CD4-positive, CD25-positive, alpha-beta regulatory T cell (primary cell): ENCODE results near the gene CAMK2N1. TPM values are rescaled to one million over a fixed set of nuclear protein-coding genes. Genes with fewer than 3 reads are reported as not detected.
"Not testable (repeated sequence)": the region's sequence is repeated elsewhere in the genome, so short reads cannot be mapped to it uniquely, and the experiment has no call there.

ENCODE experiments used
- ATAC-seq, 2 donors: fragments of 150-1000 bp; cut with Tn5 transposase; one replicate each; pipeline ENCODE4 v1.10.0; 2021; ENCODE audit warnings: low read depth in 2 of 2, moderate number of reproducible peaks in 2 of 2, moderate library complexity in 1 of 2
- DNase-seq, 3 donors: peaks; one replicate each; pipeline versions ENCODE4 v3.0.0 to v3.0.0-alpha.2; 2012 to 2022; ENCODE audit warnings: mixed read lengths in 1 of 3
- H3K27ac ChIP-seq: one replicate; pipeline ENCODE4 v1.7.0; 2013; ENCODE audit warnings: mild to moderate bottlenecking, low read length; ENCODE audit not compliant: insufficient read depth, poor library complexity, severe bottlenecking
- H3K27me3 ChIP-seq: one replicate; pipeline ENCODE4 v1.7.0; 2013; ENCODE audit warnings: low read length; ENCODE audit not compliant: control insufficient read depth, insufficient read depth
- H3K36me3 ChIP-seq: one replicate; pipeline ENCODE4 v1.7.0; 2013; ENCODE audit warnings: mild to moderate bottlenecking, low read length, moderate library complexity; ENCODE audit not compliant: control insufficient read depth, insufficient read depth
- H3K4me1 ChIP-seq: 2 replicates; pipeline ENCODE4 v1.7.0; 2013; ENCODE audit warnings: mild to moderate bottlenecking, low read length; ENCODE audit not compliant: insufficient read depth, control insufficient read depth, poor library complexity, severe bottlenecking
- H3K4me3 ChIP-seq: one replicate; pipeline ENCODE4 v1.7.0; 2013; ENCODE audit warnings: low read depth, mild to moderate bottlenecking, low read length, moderate library complexity
- H3K9me3 ChIP-seq, 2 experiments: 1 replicate in 1 of 2; 2 replicates in 1 of 2; pipeline ENCODE4 v1.7.0; 2013; ENCODE audit warnings: low read length in 2 of 2, mild to moderate bottlenecking in 1 of 2, moderate library complexity in 1 of 2; ENCODE audit not compliant: control insufficient read depth in 2 of 2
- H3K27ac Mint-ChIP-seq, 3 donors: one replicate each; pipeline ENCODE4 v1.8.0; 2020 to 2022; ENCODE audit warnings: mild to moderate bottlenecking in 3 of 3, mixed read lengths in 3 of 3, moderate library complexity in 2 of 3
- H3K27me3 Mint-ChIP-seq: one replicate; pipeline ENCODE4 v1.8.0; 2022; ENCODE audit warnings: mild to moderate bottlenecking, mixed read lengths
- H3K36me3 Mint-ChIP-seq: one replicate; pipeline ENCODE4 v1.8.0; 2020; ENCODE audit warnings: mixed read lengths
- H3K4me1 Mint-ChIP-seq, 4 donors: one replicate each; pipeline ENCODE4 v1.8.0; 2020 to 2022; ENCODE audit warnings: mixed read lengths in 4 of 4, mild to moderate bottlenecking in 1 of 4
- H3K4me3 Mint-ChIP-seq, 4 donors: one replicate each; pipeline ENCODE4 v1.8.0; 2020 to 2022; ENCODE audit warnings: mild to moderate bottlenecking in 4 of 4, mixed read lengths in 4 of 4, moderate library complexity in 3 of 4
- H3K9me3 Mint-ChIP-seq, 7 donors: one replicate each; pipeline ENCODE4 v1.8.0; 2020 to 2022; ENCODE audit warnings: mixed read lengths in 7 of 7, mild to moderate bottlenecking in 3 of 7, moderate library complexity in 2 of 7
- polyA plus RNA-seq, 4 donors: library from polyadenylated mRNA; unstranded; fragments of 300-500 nt; fragmentation: Illumina TruSeq; gene quantifications; one replicate each; pipeline ENCODE4 v1.2.3, GENCODE V29; 2021
- total RNA-seq: library from RNA; stranded (reverse); gene quantifications from one replicate; pipeline ENCODE4 v1.2.3, GENCODE V29; 2022

The CAMK2N1 gene
- total and polyA plus RNA-seq, 5 donors from 2014 or later: 0.24 to 1.7 (median 0.29) TPM

GRCh38 chr1:20505488-20505887 is 19.5 kb upstream of the CAMK2N1 start:
- DNase-seq (no peak), ATAC-seq (no peak)
- H3K27me3 ChIP-seq: no peaks in the 10 kb centered on the region
- Mint-ChIP-seq H3K27me3 (no peaks in the 10 kb centered on the region), H3K9me3 (no peaks in the 10 kb centered on the region), H3K27ac (no peak overlapping the region), H3K4me3 (peak overlapping the region in 3 of 4 donors; percentile 47 to 86 (median 73)), H3K36me3 (peaks cover 13% of the 10 kb centered on the region), H3K4me1 (peaks cover 6 to 36% (median 21%) of the 10 kb centered on the region in 4 donors)
- no peak overlapping the region for H3K4me3 ChIP-seq
- no peaks in the 10 kb centered on the region for H3K9me3 ChIP-seq
- H3K4me1 ChIP-seq: peaks cover 23% of the 10 kb centered on the region
- H3K36me3 ChIP-seq: peaks cover 37% of the 10 kb centered on the region
- H3K27ac ChIP-seq: no peak overlapping the region

DNA sequence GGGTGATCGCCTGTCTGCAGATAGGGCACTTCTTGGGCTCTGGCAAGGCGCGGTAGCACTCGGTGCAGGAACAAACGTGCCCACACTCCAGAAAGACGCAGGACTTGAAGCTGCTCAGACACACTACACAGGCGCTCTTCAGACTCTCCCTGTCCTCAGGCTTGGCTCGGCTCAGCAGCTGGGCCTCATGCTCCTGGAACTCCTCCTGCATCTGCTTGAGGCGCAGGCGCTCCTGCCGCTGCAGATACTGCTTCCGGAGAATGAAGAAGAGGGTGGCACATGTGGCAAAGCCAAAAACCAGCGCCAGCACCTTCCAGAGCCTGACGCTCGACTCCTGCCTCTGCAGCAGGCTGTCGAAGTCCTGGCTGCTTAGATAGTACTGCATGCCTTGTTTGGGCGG is 14.7 kb upstream of the CAMK2N1 start:
- ATAC-seq (no peak), DNase-seq (no peak)
- no peaks in the 10 kb centered on the region for H3K4me1 ChIP-seq
- Mint-ChIP-seq H3K9me3 (no peaks in the 10 kb centered on the region), H3K27me3 (no peaks in the 10 kb centered on the region), H3K4me3 (peak overlapping the region in 1 of 4 donors; percentile 31), H3K27ac (no peak overlapping the region), H3K36me3 (peaks cover 13% of the 10 kb centered on the region), H3K4me1 (peaks cover 0 to 16% (median 10%) of the 10 kb centered on the region in 4 donors)
- no peak overlapping the region for H3K4me3 ChIP-seq
- H3K27ac ChIP-seq: no peak overlapping the region
- H3K36me3 ChIP-seq: peaks cover 56% of the 10 kb centered on the region
- H3K9me3 ChIP-seq: no peaks in the 10 kb centered on the region
- no peaks in the 10 kb centered on the region for H3K27me3 ChIP-seq

- ATAC-seq (no peak), DNase-seq (no peak)
- Mint-ChIP-seq H3K9me3 (no peaks in the 10 kb centered on the region), H3K27me3 (no peaks in the 10 kb centered on the region), H3K27ac (no peak overlapping the region), H3K36me3 (peaks cover 13% of the 10 kb centered on the region), H3K4me3 (no peak overlapping the region), H3K4me1 (peaks cover 0 to 8% (median 6%) of the 10 kb centered on the region in 4 donors)
- no peaks in the 10 kb centered on the region for H3K4me1 ChIP-seq
- no peak overlapping the region for H3K4me3 ChIP-seq
- no peaks in the 10 kb centered on the region for H3K27me3 ChIP-seq
- H3K27ac ChIP-seq: no peak overlapping the region
- H3K36me3 ChIP-seq: peaks cover 52% of the 10 kb centered on the region
- H3K9me3 ChIP-seq: no peaks in the 10 kb centered on the region
These were observed 13.7 kb upstream of the CAMK2N1 start for GRCh38 chr1:20499718-20500117.

DNA sequence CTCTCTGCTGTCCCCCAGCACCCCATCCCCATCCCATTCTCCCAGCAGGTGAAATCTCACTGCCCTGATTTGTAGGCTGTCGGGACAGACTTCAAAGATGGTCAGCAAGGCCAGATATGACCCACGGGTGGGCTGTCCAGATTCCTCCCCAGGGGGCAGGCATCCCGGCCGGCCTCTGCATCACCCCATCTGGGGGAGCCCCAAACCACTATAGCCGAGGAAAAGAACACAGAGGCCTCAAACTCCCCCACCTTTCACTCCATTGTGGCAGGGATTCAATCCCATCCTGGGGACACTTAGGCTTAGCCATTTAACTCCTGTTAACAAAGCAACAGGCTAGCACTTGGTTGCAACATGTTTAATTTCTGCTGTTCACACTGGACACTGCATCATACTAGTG is 13.1 kb upstream of the CAMK2N1 start:
- no peak overlapping the region for H3K27ac Mint-ChIP-seq
- H3K36me3 ChIP-seq: peaks cover 51% of the 10 kb centered on the region
- H3K9me3 ChIP-seq: no peaks in the 10 kb centered on the region
- no peak overlapping the region for H3K27ac ChIP-seq
- H3K27me3 Mint-ChIP-seq: no peaks in the 10 kb centered on the region
- H3K36me3 Mint-ChIP-seq: peaks cover 13% of the 10 kb centered on the region
- peaks cover 3% of the 10 kb centered on the region for H3K4me1 ChIP-seq
- H3K4me1 Mint-ChIP-seq: peaks cover 0 to 4% (median 2%) of the 10 kb centered on the region in 4 donors
- no peaks in the 10 kb centered on the region for H3K9me3 Mint-ChIP-seq
- ATAC-seq (no peak), DNase-seq (no peak)
- H3K4me3 Mint-ChIP-seq: no peak overlapping the region
- H3K4me3 ChIP-seq: no peak overlapping the region
- no peaks in the 10 kb centered on the region for H3K27me3 ChIP-seq

- Histone ChIP-seq H3K9me3 (no peaks in the 10 kb centered on the region), H3K27me3 (no peaks in the 10 kb centered on the region), H3K4me3 (no peak overlapping the region), H3K27ac (no peak overlapping the region), H3K4me1 (peaks cover 10% of the 10 kb centered on the region), H3K36me3 (peaks cover 48% of the 10 kb centered on the region)
- Mint-ChIP-seq H3K4me1 (peaks cover 0 to 3% (median under 1%) of the 10 kb centered on the region in 4 donors), H3K27ac (peak overlapping the region in 1 of 3 donors; percentile 52), H3K4me3 (no peak overlapping the region), H3K27me3 (no peaks in the 10 kb centered on the region), H3K9me3 (no peaks in the 10 kb centered on the region), H3K36me3 (peaks cover 13% of the 10 kb centered on the region)
- no peak for ATAC-seq
- DNase-seq: no peak
These were observed 12.1 kb upstream of the CAMK2N1 start for GRCh38 chr1:20498116-20498515.

DNA sequence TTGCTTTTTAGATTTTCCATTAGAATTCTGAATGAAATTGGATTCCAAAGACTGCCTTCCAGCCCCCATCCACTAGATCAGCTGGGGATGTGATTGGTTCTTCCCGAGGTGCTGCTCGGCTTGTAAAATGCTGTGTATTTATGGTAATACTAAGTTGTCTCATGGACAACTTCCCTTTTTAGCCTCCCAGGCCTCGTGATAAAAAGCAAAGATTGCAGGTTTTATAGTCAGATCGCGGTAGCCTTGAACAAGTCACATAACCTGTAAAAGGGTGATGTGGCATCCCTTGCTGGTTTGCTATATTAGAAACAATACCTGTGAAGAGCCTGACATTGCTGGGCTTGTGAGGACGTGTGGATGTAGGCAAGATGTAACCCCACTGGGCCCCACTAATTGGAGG is 11.5 kb upstream of the CAMK2N1 start:
- Histone ChIP-seq H3K27ac (no peak overlapping the region), H3K4me3 (no peak overlapping the region), H3K9me3 (no peaks in the 10 kb centered on the region), H3K36me3 (peaks cover 42% of the 10 kb centered on the region), H3K4me1 (peaks cover 10% of the 10 kb centered on the region), H3K27me3 (no peaks in the 10 kb centered on the region)
- ATAC-seq (no peak), DNase-seq (no peak)
- Mint-ChIP-seq H3K27me3 (no peaks in the 10 kb centered on the region), H3K4me3 (no peak overlapping the region), H3K27ac (no peak overlapping the region), H3K9me3 (no peaks in the 10 kb centered on the region), H3K36me3 (peaks cover 13% of the 10 kb centered on the region), H3K4me1 (peaks cover 0 to 3% (median under 1%) of the 10 kb centered on the region in 4 donors)

- H3K4me3 Mint-ChIP-seq, DNase-seq, H3K4me1 Mint-ChIP-seq, H3K4me3 ChIP-seq, H3K27ac Mint-ChIP-seq, H3K27me3 Mint-ChIP-seq, ATAC-seq, H3K9me3 Mint-ChIP-seq, H3K4me1 ChIP-seq, H3K9me3 ChIP-seq, H3K27me3 ChIP-seq, H3K27ac ChIP-seq: not testable (repeated sequence)
- peaks cover 13% of the 10 kb centered on the region for H3K36me3 Mint-ChIP-seq
- H3K36me3 ChIP-seq: peaks cover 36% of the 10 kb centered on the region
These were observed 10.8 kb upstream of the CAMK2N1 start for GRCh38 chr1:20496725-20497383.

DNA sequence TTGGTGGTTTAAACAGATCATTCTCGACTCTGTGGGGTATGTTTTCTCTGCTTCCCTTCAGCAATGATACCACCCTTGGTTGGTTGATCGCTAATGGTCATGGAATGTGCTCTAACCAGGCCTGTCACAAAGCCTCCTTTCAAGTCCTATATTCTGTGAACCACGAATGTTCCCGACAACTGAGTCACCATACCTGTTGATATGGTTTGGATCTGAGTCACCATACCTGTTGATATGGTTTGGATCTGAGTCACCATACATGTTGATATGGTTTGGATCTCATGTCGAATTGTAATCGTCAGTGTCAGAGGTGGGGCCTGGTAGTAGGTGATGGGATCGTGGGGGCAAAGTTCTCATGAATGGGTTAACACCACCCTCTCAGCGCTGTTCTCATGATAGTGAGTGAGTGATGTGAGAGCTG is 10.2 kb upstream of the CAMK2N1 start:
- Mint-ChIP-seq H3K9me3 (no peaks in the 10 kb centered on the region), H3K4me3 (no peak overlapping the region), H3K27ac (peak overlapping the region in 1 of 3 donors; percentile 77), H3K36me3 (peaks cover 9% of the 10 kb centered on the region), H3K27me3 (no peaks in the 10 kb centered on the region), H3K4me1 (peaks cover 0 to 3% (median under 1%) of the 10 kb centered on the region in 4 donors)
- Histone ChIP-seq H3K4me1 (peaks cover 10% of the 10 kb centered on the region), H3K27ac (no peak overlapping the region), H3K27me3 (no peaks in the 10 kb centered on the region), H3K36me3 (peaks cover 30% of the 10 kb centered on the region), H3K9me3 (no peaks in the 10 kb centered on the region), H3K4me3 (no peak overlapping the region)
- ATAC-seq: peak; percentile 48 to 49
- DNase-seq: peak in 1 of 3 donors; percentile 24
